ENCODE results near the gene PDE6G. TPM values are rescaled to one million over a fixed set of nuclear protein-coding genes. Genes with fewer than 3 reads are reported as not detected.

PDE6G gene
- total RNA-seq, 4 donors from 2014 or later, result not detected

DNA sequence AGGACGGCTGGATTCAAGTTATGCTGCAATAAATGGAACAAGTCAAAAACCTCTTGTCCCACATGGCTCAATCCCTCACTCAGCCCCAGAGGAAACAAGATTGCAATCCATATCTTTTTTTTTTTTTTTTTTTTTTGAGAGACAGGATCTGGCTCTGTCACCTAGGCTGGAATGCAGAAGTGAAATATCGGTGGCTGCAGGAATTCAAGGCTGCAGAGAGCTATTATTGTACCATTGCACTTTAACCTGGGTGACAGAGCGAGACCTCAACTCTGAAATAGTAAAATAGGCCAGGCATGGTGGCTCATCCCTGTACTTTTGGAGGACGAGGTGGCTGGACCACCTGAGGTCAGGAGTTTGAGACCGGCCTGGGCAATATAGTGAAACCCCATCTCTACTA is 2.7 kb upstream of the PDE6G start:
- WGBS, 2 donors, result 59 to 73% methylated on average over 5 of the region's 5 CpGs
- H3K4me3 ChIP-seq, result no peak overlapping the region
- H3K27me3 ChIP-seq, result peaks cover 0 to 14% (median 0%) of the 10 kb centered on the region in 4 donors
- intact Hi-C loops (cut with DNase I), result no loop called here
- no peak for DNase-seq
- peaks cover 0 to 2% (median 0%) of the 10 kb centered on the region in 3 donors for H3K36me3 ChIP-seq
- H3K4me1 ChIP-seq, result peaks cover 0 to 37% (median 9%) of the 10 kb centered on the region in 3 donors
- TF ChIP-seq, protein P1, sequence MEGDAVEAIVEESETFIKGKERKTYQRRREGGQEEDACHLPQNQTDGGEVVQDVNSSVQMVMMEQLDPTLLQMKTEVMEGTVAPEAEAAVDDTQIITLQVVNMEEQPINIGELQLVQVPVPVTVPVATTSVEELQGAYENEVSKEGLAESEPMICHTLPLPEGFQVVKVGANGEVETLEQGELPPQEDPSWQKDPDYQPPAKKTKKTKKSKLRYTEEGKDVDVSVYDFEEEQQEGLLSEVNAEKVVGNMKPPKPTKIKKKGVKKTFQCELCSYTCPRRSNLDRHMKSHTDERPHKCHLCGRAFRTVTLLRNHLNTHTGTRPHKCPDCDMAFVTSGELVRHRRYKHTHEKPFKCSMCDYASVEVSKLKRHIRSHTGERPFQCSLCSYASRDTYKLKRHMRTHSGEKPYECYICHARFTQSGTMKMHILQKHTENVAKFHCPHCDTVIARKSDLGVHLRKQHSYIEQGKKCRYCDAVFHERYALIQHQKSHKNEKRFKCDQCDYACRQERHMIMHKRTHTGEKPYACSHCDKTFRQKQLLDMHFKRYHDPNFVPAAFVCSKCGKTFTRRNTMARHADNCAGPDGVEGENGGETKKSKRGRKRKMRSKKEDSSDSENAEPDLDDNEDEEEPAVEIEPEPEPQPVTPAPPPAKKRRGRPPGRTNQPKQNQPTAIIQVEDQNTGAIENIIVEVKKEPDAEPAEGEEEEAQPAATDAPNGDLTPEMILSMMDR (IDR thresholded peaks at IDR 0.05), result no peak
- no peak for TF ChIP-seq POLR2A (IDR thresholded peaks at IDR 0.05)
- no peaks in the 10 kb centered on the region for H3K9me3 ChIP-seq
- H3K27ac ChIP-seq, result peak overlapping the region in 3 of 4 donors; percentile 47 to 85 (median 80)

DNA sequence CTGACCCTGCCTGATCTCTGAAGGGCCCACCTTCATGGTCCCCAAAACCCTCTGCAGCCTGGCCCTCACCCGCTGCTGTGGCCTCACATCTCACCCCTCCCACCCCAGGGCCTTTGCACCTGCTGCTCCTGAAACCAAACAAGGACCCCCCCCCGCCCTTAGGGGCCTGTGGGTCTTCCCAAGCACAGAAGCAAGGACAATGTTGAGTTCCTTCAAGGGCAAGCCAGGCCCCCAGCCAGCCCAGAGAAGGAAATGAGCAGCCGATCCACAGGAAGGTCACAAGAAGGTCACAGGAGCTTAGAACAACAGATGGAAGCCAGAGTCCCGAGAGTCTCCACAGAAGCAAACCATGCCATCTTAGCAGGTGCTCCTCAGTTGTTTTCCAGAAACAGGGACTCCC is 493 bp upstream of the PDE6G start:
- peaks cover 0 to 36% (median 0%) of the 10 kb centered on the region in 4 donors for H3K27me3 ChIP-seq
- H3K27ac ChIP-seq, result no peak overlapping the region
- H3K36me3 ChIP-seq, result no peaks in the 10 kb centered on the region
- intact Hi-C loops (cut with DNase I), result no loop called here
- peaks cover 0 to 28% (median 5%) of the 10 kb centered on the region in 3 donors for H3K4me1 ChIP-seq
- H3K9me3 ChIP-seq, result no peaks in the 10 kb centered on the region
- 51% methylated on average over 2 of the region's 4 CpGs; no CpG with 5 or more reads in 1 of the 2 donors for whole genome bisulfite sequencing, 2 donors
- DNase-seq, result no peak
- TF ChIP-seq, protein P1 (IDR thresholded peaks at IDR 0.05), result no peak
- no peak for TF ChIP-seq POLR2A (IDR thresholded peaks at IDR 0.05)
- no peak overlapping the region for H3K4me3 ChIP-seq

DNA sequence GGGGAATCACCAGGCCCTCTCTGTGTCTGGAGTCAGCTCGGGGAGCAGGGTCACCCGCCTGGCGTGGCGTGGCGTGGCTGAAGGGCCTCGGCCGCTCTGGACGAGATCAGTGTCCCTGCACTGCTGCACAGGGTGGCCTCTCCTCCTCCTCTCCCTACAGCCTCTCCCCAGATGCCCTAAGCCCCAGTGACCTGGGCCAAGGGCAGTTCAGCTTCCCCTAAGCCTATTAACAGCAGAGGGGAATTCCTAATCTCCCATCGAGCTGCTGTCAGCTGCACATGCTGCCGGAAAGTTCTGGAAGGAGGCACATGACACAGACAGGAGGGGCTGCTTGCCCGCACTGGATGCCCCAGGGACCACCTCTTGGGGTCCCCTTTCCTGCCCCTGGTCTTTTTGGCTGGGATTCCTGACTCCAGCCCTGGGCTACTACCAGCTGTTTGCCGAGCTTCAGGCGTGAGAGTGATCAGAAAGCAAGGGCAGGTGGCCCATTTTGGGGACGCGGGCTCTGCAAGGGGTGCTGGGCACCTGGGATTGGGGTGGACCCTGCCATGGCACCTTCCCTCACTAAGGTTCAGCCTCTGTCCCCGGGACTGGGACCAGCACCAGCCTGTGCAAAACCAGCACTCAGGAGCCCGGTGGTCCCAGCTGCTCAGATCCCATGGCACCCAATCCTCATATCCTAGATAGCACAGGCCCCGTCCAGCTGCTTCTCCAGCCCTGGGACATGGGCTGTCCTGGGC is 794 bp downstream of the PDE6G start:
- WGBS, 2 donors, result 71 to 73% methylated on average over 5 to 7 of the region's 18 CpGs
- DNase-seq, result no peak
- no peak for TF ChIP-seq POLR2A (IDR thresholded peaks at IDR 0.05)
- TF ChIP-seq, protein P1 (IDR thresholded peaks at IDR 0.05), result no peak
- intact Hi-C loops (cut with DNase I), result no loop called here
- H3K4me1 ChIP-seq, result peaks cover 0 to 16% (median 5%) of the 10 kb centered on the region in 3 donors
- H3K4me3 ChIP-seq, result no peak overlapping the region
- no peak overlapping the region for H3K27ac ChIP-seq
- no peaks in the 10 kb centered on the region for H3K9me3 ChIP-seq
- H3K36me3 ChIP-seq, result no peaks in the 10 kb centered on the region
- H3K27me3 ChIP-seq, result peaks cover 0 to 49% (median 2%) of the 10 kb centered on the region in 4 donors

DNA sequence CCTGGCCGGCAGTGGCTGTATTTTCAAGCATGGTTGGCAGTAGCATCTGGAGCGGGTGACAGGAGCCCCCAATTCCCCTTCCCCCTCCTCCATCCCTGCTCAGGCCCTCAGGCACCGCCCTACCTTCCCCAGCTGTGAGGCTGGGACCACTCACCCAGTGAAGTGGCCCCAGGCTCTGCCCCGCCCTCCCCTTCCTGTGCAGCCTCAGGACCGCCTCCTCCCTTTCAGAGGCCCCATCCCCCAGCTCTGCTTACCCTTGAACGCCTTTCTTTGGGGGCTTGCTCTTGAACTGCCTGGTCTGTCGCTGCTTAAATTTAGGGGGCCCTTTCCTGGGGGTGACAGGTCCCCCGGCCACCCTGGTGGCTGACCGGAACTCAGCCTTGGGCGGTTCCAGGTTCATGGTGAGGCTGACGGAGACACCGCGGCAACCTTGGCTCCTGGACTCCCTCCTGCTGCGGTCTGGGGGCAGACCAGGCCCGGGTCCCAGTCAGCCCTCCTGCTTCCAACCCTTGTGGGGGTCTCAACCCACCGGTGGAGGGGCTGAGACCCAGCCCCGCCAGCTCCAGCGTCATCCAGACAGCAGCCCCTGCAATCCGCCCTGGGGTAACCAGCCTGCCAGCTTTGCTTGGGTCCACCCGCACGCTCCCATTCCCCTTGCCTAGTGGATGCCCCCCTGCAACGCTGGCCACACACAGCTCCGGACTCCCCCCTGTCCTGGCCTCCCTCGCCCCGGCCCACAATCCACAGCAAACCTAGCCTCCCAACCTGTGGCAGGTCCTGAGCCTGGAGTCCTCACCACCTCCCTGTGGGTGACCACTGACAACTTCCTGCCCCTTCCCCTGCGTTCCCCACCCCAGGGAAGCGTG is 3.2 kb downstream of the PDE6G start:
- no peak for DNase-seq
- intact Hi-C loops (cut with DNase I), result no loop called here
- no peaks in the 10 kb centered on the region for H3K36me3 ChIP-seq
- peaks cover 0 to 8% (median 0%) of the 10 kb centered on the region in 3 donors for H3K9me3 ChIP-seq
- H3K4me1 ChIP-seq, result peaks cover 0 to 4% (median 0%) of the 10 kb centered on the region in 3 donors
- WGBS, 2 donors, result 40 to 53% methylated on average over 7 to 8 of the region's 27 CpGs
- H3K27me3 ChIP-seq, result peaks cover 3 to 73% (median 7%) of the 10 kb centered on the region in 4 donors
- no peak overlapping the region for H3K27ac ChIP-seq
- H3K4me3 ChIP-seq, result peak overlapping the region in 2 of 4 donors; percentile 9 to 40
- no peak for TF ChIP-seq POLR2A (IDR thresholded peaks at IDR 0.05)
- TF ChIP-seq, protein P1 (IDR thresholded peaks at IDR 0.05), result no peak
